22Rv1 (cell line): ENCODE measurements around the gene GINS3.

Experiments
- CTCF ChIP-seq: fragments of 450-650 bp; IDR thresholded peaks from 2 replicates; pipeline ENCODE4 v1.5.1; 2017; ENCODE audit warnings: mild to moderate bottlenecking
- ZFX ChIP-seq: fragments of 450-650 bp; IDR thresholded peaks from 2 replicates; pipeline ENCODE4 v1.6.1; 2017; ENCODE audit warnings: antibody characterized with exemption, borderline replicate concordance

- TF ChIP-seq CTCF (no peak), ZFX (no peak)
These were observed 58.3 kb downstream of the GINS3 start for GRCh38 chr16:58450590-58450989.
